Vagina (tissue), 2 donors: ENCODE data around the gene VPS9D1.

ENCODE experiments used
- CTCF ChIP-seq, 3 experiments: fragments of 450-650 bp in 2 of 3; fragments of 200-600 bp in 1 of 3; sonication (generic) in 1 of 3; IDR thresholded peaks; one replicate each; pipeline ENCODE4 v1.5.1; 2017 to 2019; ENCODE audit warnings: antibody characterized with exemption in 3 of 3, mild to moderate bottlenecking in 2 of 3, moderate library complexity in 2 of 3
- POLR2A ChIP-seq, 2 donors: fragments of 450-650 bp; IDR thresholded peaks; one replicate each; pipeline ENCODE4 v1.6.1; 2017; ENCODE audit warnings: antibody characterized with exemption in 2 of 2, mild to moderate bottlenecking in 2 of 2, moderate library complexity in 2 of 2
- POLR2AphosphoS5 ChIP-seq, 2 donors: sonication (generic); formaldehyde crosslinking; IDR thresholded peaks; one replicate each; pipeline ENCODE4 v1.9.0; 2017; ENCODE audit warnings: antibody characterized with exemption in 2 of 2, mild to moderate bottlenecking in 2 of 2, low read depth in 1 of 2; ENCODE audit not compliant: insufficient read depth in 1 of 2

- TF ChIP-seq CTCF (IDR thresholded peaks at IDR 0.05) = no peak
- TF ChIP-seq POLR2AphosphoS5 (IDR thresholded peaks at IDR 0.05; ENCODE audit: insufficient read depth in 1 of 2, low read depth in 1 of 2) = no peak
- no peak for TF ChIP-seq POLR2A (IDR thresholded peaks at IDR 0.05)
Observed at GRCh38 chr16:89748076-89748475, 27.4 kb upstream of the VPS9D1 start.
